GM12891 (cell line): ENCODE measurements around the gene TAS1R3.

Experiments
- POLR2A ChIP-seq: IDR thresholded peaks from 2 replicates; pipeline ENCODE4 v1.6.1; 2011; ENCODE audit warnings: low read depth, low read length, control low read depth
- POLR2AphosphoS5 ChIP-seq: IDR thresholded peaks from 2 replicates; pipeline ENCODE4 v1.6.1; 2011; ENCODE audit warnings: low read depth, low read length, control low read depth
- TAF1 ChIP-seq: IDR thresholded peaks from 2 replicates; pipeline ENCODE4 v1.6.1; 2011; ENCODE audit warnings: low read depth, low read length, control low read depth

DNA sequence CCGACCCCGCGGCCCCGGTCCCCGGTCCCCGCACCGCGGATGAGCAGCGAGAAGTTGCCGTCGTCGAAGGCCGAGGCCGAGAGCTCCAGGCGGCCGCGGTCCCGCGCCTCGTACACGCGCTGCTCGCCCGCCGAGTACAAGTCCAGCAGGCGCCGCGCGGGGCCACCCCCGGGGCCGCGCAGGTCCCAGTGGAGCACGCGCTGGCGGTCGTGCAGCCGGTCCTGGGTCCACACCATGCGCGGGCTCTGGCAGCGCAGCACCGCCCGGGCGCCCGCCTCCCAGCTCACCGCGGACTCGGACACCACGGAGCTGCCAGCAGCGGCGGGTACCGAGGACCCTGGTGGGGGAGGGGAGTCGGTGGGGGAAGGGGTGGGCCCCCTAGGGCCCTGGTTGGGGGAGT lies 24.3 kb downstream of the TAS1R3 start:
- no peak for TF ChIP-seq POLR2A
- TF ChIP-seq POLR2AphosphoS5: no peak
- no peak for TF ChIP-seq TAF1
